ENCODE measurements around the gene DNAH6.

GRCh38 chr2:84829693-84830092 lies 313.4 kb downstream of the DNAH6 start:
- TF ChIP-seq ZFP30 (CRISPR knock-in tag; IDR thresholded peaks at IDR 0.05) (no peak), ESRRG (CRISPR knock-in tag; IDR thresholded peaks at IDR 0.05) (no peak), ZC3H10 (CRISPR knock-in tag; IDR thresholded peaks at IDR 0.05) (no peak), CSDC2 (CRISPR knock-in tag; IDR thresholded peaks at IDR 0.05) (no peak), ZNF8 (CRISPR knock-in tag; IDR thresholded peaks at IDR 0.05) (no peak), TCF4 (CRISPR knock-in tag; IDR thresholded peaks at IDR 0.05; ENCODE audit: borderline replicate concordance) (no peak), PATZ1 (CRISPR knock-in tag; IDR thresholded peaks at IDR 0.05; ENCODE audit: borderline replicate concordance) (no peak), OSR1 (CRISPR knock-in tag; IDR thresholded peaks at IDR 0.05) (no peak)

All from SK-N-SH treated with all-trans-retinoic acid at 6 μM for 48 hours (cell line).